Trophoblast cell (in vitro differentiated cells and primary cell): ENCODE measurements around the gene GSG1L.

Experiments
- DNase-seq, 2 donors: peaks; one replicate each; pipeline ENCODE4 v3.0.0-alpha.2; 2016
- H2AFZ ChIP-seq: 2 replicates; pipeline ENCODE4 v1.6.1; 2013; ENCODE audit warnings: low read length, moderate library complexity, mild to moderate bottlenecking; ENCODE audit not compliant: insufficient read depth, poor library complexity
- H2AK5ac ChIP-seq: 2 replicates; pipeline ENCODE4 v1.6.1; 2013; ENCODE audit warnings: mild to moderate bottlenecking, low read length
- H2BK120ac ChIP-seq: 2 replicates; pipeline ENCODE4 v1.6.1; 2013; ENCODE audit warnings: low read length, mild to moderate bottlenecking, moderate library complexity; ENCODE audit not compliant: insufficient read depth, poor library complexity
- H2BK12ac ChIP-seq: 2 replicates; pipeline ENCODE4 v1.6.1; 2013; ENCODE audit warnings: mild to moderate bottlenecking, low read length, moderate library complexity
- H2BK5ac ChIP-seq: 2 replicates; pipeline ENCODE4 v1.6.1; 2013; ENCODE audit warnings: low read length, low read depth, moderate library complexity, mild to moderate bottlenecking; ENCODE audit not compliant: poor library complexity
- H3K14ac ChIP-seq: 2 replicates; pipeline ENCODE4 v1.6.1; 2013; ENCODE audit warnings: mild to moderate bottlenecking, low read length
- H3K18ac ChIP-seq: 2 replicates; pipeline ENCODE4 v1.6.1; 2013; ENCODE audit warnings: mild to moderate bottlenecking, low read length
- H3K23ac ChIP-seq: 2 replicates; pipeline ENCODE4 v1.6.1; 2013; ENCODE audit warnings: low read length
- H3K27ac ChIP-seq: 2 replicates; pipeline ENCODE4 v1.5.1; 2013; ENCODE audit warnings: low read depth, mild to moderate bottlenecking, inconsistent platforms, low read length, moderate library complexity
- H3K27me3 ChIP-seq: 2 replicates; pipeline ENCODE4 v1.6.1; 2013; ENCODE audit warnings: inconsistent platforms, mild to moderate bottlenecking, low read length, moderate library complexity; ENCODE audit not compliant: insufficient read depth
- H3K36me3 ChIP-seq, 2 experiments: 1 replicate in 1 of 2; 2 replicates in 1 of 2; pipeline ENCODE4 v1.6.1; 2013; ENCODE audit warnings: low read length in 2 of 2, mild to moderate bottlenecking in 2 of 2, moderate library complexity in 1 of 2; ENCODE audit not compliant: insufficient read depth in 2 of 2, control insufficient read depth in 1 of 2
- H3K4ac ChIP-seq: 2 replicates; pipeline ENCODE4 v1.6.1; 2013; ENCODE audit warnings: low read depth, mild to moderate bottlenecking, low read length, moderate library complexity
- H3K4me1 ChIP-seq, 2 experiments: 1 replicate in 1 of 2; 2 replicates in 1 of 2; pipeline ENCODE4 v1.6.1; 2013; ENCODE audit warnings: low read length in 2 of 2, mild to moderate bottlenecking in 2 of 2, moderate library complexity in 1 of 2; ENCODE audit not compliant: insufficient read depth in 2 of 2, control insufficient read depth in 1 of 2
- H3K4me2 ChIP-seq: 2 replicates; pipeline ENCODE4 v1.6.1; 2013; ENCODE audit warnings: inconsistent platforms, mild to moderate bottlenecking, low read length, moderate library complexity
- H3K4me3 ChIP-seq: 2 replicates; pipeline ENCODE4 v1.5.1; 2013; ENCODE audit warnings: mild to moderate bottlenecking, low read depth, low read length, inconsistent platforms
- H3K79me1 ChIP-seq: one replicate; pipeline ENCODE4 v1.6.1; 2013; ENCODE audit warnings: low read length
- H3K79me2 ChIP-seq: 2 replicates; pipeline ENCODE4 v1.6.1; 2013; ENCODE audit warnings: low read length, mild to moderate bottlenecking; ENCODE audit not compliant: control insufficient read depth, insufficient read depth, poor library complexity
- H3K9ac ChIP-seq: 2 replicates; pipeline ENCODE4 v1.6.1; 2013; ENCODE audit warnings: mild to moderate bottlenecking, low read length
- H3K9me3 ChIP-seq: 2 replicates; pipeline ENCODE4 v1.6.1; 2013; ENCODE audit warnings: low read depth, mild to moderate bottlenecking, control low read depth, inconsistent platforms, low read length; ENCODE audit not compliant: insufficient read depth
- H4K12ac ChIP-seq: 2 replicates; pipeline ENCODE4 v1.6.1; 2013; ENCODE audit warnings: low read depth, mild to moderate bottlenecking, low read length, moderate library complexity
- H4K8ac ChIP-seq: 2 replicates; pipeline ENCODE4 v1.6.1; 2013; ENCODE audit warnings: low read depth, mild to moderate bottlenecking, low read length, moderate library complexity
- H4K91ac ChIP-seq: one replicate; pipeline ENCODE4 v1.6.1; 2013; ENCODE audit warnings: low read depth, mild to moderate bottlenecking, low read length, moderate library complexity
- WGBS: extraction: QIAGEN DNeasy Blood & Tissue Kit; methylation state at CpG from one replicate; pipeline ENCODE4 v1.1.7; 2013; ENCODE audit warnings: missing lambda C conversion rate; ENCODE audit not compliant: insufficient read length, insufficient coverage; ENCODE audit errors: extremely low coverage; 5-methylcytosine and 5-hydroxymethylcytosine counted together

Gene GSG1L

DNA sequence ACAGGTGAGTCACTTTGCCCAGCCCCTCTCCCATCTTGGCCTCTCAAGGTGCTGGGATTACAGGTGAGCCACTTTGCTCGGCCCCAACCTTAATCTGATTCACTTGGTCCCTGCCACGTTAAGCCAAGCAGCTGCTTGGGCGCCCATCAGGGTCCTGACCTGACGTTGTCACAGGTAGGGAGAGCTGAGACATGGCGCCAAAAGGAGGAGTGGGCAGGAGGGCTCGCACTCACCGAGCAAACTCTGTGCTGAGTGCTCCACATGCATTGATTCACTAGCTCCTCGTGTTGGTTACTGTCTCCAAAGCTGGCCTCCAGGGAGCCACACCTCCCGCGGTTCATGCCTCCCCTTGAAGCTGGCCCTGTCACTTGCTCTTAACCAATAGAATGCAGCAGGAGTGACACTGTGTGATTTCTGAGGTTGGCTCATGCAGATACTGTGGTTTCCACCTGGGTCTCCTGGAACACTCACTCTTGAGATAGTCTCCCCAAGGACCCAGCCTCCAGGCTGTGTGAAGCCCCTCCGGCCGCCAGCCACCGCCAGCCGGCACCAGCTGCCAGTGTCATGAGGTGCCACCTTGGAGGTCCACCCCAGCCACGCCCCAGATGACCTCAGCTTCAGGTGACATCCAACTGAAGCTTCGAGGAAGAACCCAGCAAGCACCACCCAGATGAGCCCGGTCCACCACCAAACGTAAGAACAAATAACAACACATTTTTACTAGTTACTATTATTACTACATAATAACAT is 223.0 kb downstream of the GSG1L start:
- H3K79me1 ChIP-seq: peaks cover 1% of the 10 kb centered on the region
- H3K9ac ChIP-seq: no peak overlapping the region
- no peak overlapping the region for H4K12ac ChIP-seq
- H3K4me2 ChIP-seq: no peak overlapping the region
- peak in 1 of 2 donors; percentile 7 for DNase-seq
- no peak overlapping the region for H3K4ac ChIP-seq
- no peaks in the 10 kb centered on the region for H3K36me3 ChIP-seq
- no peak overlapping the region for H2BK5ac ChIP-seq
- H2AFZ ChIP-seq: no peak overlapping the region
- no peak overlapping the region for H2BK12ac ChIP-seq
- H3K4me1 ChIP-seq: peaks cover 8 to 11% of the 10 kb centered on the region in 2 experiments
- no CpG with 5 or more reads among the region's 18 CpGs for WGBS
- H3K4me3 ChIP-seq: no peak overlapping the region
- peak overlapping the region; percentile 41 for H4K91ac ChIP-seq
- H4K8ac ChIP-seq: no peak overlapping the region
- H3K18ac ChIP-seq: no peak overlapping the region
- no peaks in the 10 kb centered on the region for H3K27me3 ChIP-seq
- H3K79me2 ChIP-seq: no peaks in the 10 kb centered on the region
- no peak overlapping the region for H2AK5ac ChIP-seq
- no peak overlapping the region for H3K27ac ChIP-seq
- no peak overlapping the region for H2BK120ac ChIP-seq
- no peak overlapping the region for H3K14ac ChIP-seq
- H3K9me3 ChIP-seq: peaks cover 2% of the 10 kb centered on the region
- H3K23ac ChIP-seq: no peak overlapping the region

DNA sequence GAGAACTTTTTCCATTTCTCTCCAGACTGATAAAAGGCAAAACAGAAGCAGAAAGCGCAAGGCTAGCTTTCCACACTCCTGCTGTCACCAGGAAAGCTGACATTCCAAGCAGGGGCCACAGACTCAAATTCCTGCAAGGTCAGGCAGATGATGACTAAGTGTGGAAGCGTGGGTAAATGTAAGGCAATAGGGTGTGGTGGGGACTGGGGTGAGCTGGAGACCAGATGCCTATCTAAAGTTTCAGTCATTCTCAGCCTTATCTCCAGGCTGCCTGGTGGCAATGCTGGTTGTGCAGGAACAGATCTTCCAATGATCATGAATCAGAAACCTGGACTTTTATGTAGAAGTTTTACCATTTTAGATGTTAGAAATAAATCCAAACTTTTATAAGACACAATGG is 224.1 kb downstream of the GSG1L start:
- Histone ChIP-seq H3K18ac (no peak overlapping the region), H3K79me2 (no peaks in the 10 kb centered on the region), H3K23ac (no peak overlapping the region), H3K4me2 (no peak overlapping the region), H4K12ac (no peak overlapping the region), H3K9ac (no peak overlapping the region), H3K4me3 (no peak overlapping the region), H3K36me3 (no peaks in the 10 kb centered on the region), H3K27me3 (no peaks in the 10 kb centered on the region), H4K91ac (no peak overlapping the region), H3K4ac (no peak overlapping the region), H3K4me1 (peaks cover 8 to 11% of the 10 kb centered on the region in 2 experiments), H3K9me3 (peaks cover 2% of the 10 kb centered on the region), H2BK12ac (no peak overlapping the region), H3K79me1 (peaks cover 1% of the 10 kb centered on the region), H2BK120ac (no peak overlapping the region), H2AFZ (no peak overlapping the region), H3K27ac (no peak overlapping the region), H3K14ac (no peak overlapping the region), H2AK5ac (no peak overlapping the region), H4K8ac (no peak overlapping the region), H2BK5ac (no peak overlapping the region)
- DNase-seq: peak; percentile 89 to 96
- no CpG with 5 or more reads among the region's 2 CpGs for WGBS

DNA sequence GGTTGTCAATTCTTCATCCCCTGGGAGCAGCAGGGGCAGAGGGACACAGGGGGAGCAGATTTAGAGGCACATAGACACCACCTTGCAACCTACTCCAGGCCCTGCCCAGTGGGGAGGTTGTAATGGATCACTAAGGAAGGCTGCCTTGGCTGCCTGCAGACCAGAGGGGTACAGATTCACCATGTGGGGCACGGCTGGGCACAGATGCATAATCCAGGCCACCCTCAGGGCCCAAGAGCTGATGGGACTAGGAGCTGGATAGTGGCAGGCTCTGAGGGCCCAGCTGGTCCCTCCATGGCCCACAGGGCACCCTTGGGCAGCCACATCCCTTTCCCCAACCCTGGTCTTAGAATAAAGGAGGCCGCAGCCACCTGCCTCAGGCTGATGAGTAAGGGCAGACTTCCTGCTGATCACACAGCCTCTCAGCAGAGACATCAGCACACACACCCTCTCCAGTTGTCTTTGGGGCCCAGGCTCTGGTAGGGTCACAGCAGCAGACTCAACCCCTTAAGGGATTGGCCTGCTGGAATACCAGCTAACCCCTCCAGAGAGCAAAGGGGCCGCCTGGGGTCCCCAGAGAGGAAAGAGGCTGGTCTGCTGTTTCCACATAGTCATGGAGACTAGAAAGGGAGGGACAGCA is 224.9 kb downstream of the GSG1L start:
- H3K4ac ChIP-seq: no peak overlapping the region
- no peak overlapping the region for H2AK5ac ChIP-seq
- H4K91ac ChIP-seq: peak overlapping the region; percentile 25
- DNase-seq: peak; percentile 54 to 60
- H4K8ac ChIP-seq: peak overlapping the region; percentile 23
- peak overlapping the region; percentile 26 for H2BK120ac ChIP-seq
- peak overlapping the region; percentile 38 for H2BK12ac ChIP-seq
- WGBS: no CpG with 5 or more reads among the region's 3 CpGs
- no peak overlapping the region for H4K12ac ChIP-seq
- H3K9me3 ChIP-seq: peaks cover 2% of the 10 kb centered on the region
- no peak overlapping the region for H3K4me2 ChIP-seq
- H3K36me3 ChIP-seq: no peaks in the 10 kb centered on the region
- peak overlapping the region; percentile 31 for H3K14ac ChIP-seq
- no peak overlapping the region for H3K27ac ChIP-seq
- H3K79me2 ChIP-seq: no peaks in the 10 kb centered on the region
- H3K4me3 ChIP-seq: no peak overlapping the region
- H3K4me1 ChIP-seq: peaks cover 8 to 11% of the 10 kb centered on the region in 2 experiments
- H3K27me3 ChIP-seq: no peaks in the 10 kb centered on the region
- no peak overlapping the region for H3K18ac ChIP-seq
- H3K23ac ChIP-seq: no peak overlapping the region
- peak overlapping the region; percentile 11 for H2BK5ac ChIP-seq
- no peak overlapping the region for H3K9ac ChIP-seq
- no peak overlapping the region for H2AFZ ChIP-seq
- peaks cover 1% of the 10 kb centered on the region for H3K79me1 ChIP-seq

DNA sequence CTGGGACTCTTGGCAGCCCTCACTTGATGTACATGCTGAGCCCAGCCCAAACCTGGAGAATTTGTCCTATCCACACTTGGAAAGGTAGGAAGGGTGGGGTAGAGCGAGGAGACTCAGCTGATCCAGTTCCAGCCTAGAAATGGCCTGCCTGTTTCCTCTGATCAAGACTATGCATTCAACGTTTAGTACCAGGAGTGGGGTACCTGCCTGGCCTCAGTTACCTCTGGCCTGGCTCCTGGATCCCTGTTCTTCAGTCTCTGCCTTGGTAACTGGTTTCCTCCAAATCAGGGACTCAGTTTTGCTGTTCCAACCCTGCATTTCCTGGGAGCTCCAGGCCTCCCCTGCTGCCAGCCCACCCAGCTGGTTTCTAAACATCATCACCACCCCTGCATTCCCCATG is 233.5 kb downstream of the GSG1L start:
- H3K9me3 ChIP-seq: peaks cover 6% of the 10 kb centered on the region
- no peaks in the 10 kb centered on the region for H3K36me3 ChIP-seq
- no peak overlapping the region for H2BK5ac ChIP-seq
- H3K18ac ChIP-seq: no peak overlapping the region
- H2BK120ac ChIP-seq: no peak overlapping the region
- no peak overlapping the region for H3K4ac ChIP-seq
- H4K8ac ChIP-seq: no peak overlapping the region
- H4K91ac ChIP-seq: no peak overlapping the region
- H3K4me1 ChIP-seq: no peaks in the 10 kb centered on the region
- H3K79me2 ChIP-seq: no peaks in the 10 kb centered on the region
- no peak overlapping the region for H3K4me3 ChIP-seq
- H3K23ac ChIP-seq: no peak overlapping the region
- H2BK12ac ChIP-seq: no peak overlapping the region
- H4K12ac ChIP-seq: no peak overlapping the region
- no peak overlapping the region for H2AK5ac ChIP-seq
- H3K9ac ChIP-seq: no peak overlapping the region
- no CpG with 5 or more reads among the region's 2 CpGs for WGBS
- no peak overlapping the region for H3K14ac ChIP-seq
- H3K79me1 ChIP-seq: no peaks in the 10 kb centered on the region
- no peaks in the 10 kb centered on the region for H3K27me3 ChIP-seq
- DNase-seq: no peak
- no peak overlapping the region for H2AFZ ChIP-seq
- no peak overlapping the region for H3K27ac ChIP-seq
- no peak overlapping the region for H3K4me2 ChIP-seq
